CD4-positive, alpha-beta T cell treated with Interleukin-15 for 4 hours (primary cell): Measurements from ENCODE around the gene GSTO2.

Source experiments
- DNase-seq: peaks from one replicate; pipeline ENCODE4 v3.0.0-alpha.2; 2020; ENCODE audit warnings: low spot score

GSTO2 gene

DNA sequence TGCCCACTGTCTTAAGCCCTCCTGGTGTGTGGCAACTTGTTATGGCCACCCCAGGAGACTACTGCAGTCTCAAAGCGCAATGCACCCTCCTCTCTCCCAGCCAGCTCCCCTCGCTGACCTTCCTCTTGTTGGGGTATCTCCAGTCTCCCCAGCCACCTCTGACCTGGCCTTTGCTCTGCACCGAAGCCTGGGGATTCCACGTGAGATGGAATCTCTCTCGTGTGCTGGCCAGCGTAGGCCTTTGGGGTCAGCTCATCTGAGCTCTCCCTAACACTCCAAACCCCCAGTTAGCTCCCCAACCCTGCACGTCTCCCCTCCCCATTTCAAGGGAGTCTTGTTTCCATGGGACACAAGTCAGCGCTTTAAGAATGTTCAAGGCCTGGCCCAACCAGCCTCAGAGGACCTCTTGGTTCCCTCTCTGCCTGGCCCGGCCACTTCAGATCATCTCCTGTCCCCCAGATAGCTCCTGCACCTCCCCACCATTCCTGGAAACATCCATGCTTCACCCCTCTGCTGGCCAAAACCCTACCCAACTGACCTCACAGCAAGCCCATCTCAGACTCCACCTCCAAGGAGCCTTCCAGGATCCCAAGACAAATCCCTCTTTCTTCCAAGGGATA is 58.1 kb downstream of the GSTO2 start:
- DNase-seq = no peak

DNA sequence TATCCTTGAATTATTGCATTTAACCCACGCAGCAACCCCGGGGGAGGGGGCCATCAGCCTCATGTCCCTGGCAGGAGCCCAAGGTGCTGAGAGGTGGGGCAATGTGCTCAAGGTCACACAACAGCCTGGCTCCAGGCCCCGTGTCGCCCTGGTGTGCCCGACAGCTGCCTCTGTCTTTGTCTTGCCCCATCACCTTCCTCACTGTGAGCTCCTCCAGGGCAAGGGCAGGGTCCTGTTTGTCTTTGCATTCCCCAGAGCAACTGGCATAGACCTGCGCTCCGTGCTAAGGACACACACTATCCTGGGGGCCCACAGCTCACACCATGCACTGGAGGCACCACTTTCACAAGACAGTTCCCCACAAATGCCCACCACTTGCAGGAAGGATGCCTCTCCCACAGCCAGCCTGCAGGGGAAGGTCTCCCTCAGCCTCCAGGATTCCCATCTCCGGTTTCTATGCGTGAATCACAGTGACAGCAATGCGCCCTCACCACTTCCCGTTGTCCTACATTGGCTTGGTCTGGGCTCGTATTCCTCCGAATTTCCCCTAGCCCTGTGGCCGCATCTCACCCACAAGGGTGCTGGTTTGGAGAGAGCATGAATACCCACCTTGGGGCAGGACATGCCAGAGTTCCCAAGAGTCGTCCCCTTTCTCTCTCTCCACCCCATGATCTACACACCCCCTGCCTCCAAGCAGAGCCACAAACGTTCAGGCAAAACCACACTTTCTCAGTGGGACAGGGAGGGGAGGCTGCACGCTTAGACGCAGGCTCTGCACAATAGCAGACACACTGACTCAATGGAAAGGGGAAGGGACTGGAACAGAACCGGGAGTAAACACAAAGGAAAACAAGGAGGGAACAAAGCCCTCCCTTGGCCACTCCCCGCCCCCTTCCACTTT is 59.0 kb downstream of the GSTO2 start:
- no peak for DNase-seq

GRCh38 chr10:104328646-104328895 is 59.6 kb downstream of the GSTO2 start:
- no peak for DNase-seq

DNA sequence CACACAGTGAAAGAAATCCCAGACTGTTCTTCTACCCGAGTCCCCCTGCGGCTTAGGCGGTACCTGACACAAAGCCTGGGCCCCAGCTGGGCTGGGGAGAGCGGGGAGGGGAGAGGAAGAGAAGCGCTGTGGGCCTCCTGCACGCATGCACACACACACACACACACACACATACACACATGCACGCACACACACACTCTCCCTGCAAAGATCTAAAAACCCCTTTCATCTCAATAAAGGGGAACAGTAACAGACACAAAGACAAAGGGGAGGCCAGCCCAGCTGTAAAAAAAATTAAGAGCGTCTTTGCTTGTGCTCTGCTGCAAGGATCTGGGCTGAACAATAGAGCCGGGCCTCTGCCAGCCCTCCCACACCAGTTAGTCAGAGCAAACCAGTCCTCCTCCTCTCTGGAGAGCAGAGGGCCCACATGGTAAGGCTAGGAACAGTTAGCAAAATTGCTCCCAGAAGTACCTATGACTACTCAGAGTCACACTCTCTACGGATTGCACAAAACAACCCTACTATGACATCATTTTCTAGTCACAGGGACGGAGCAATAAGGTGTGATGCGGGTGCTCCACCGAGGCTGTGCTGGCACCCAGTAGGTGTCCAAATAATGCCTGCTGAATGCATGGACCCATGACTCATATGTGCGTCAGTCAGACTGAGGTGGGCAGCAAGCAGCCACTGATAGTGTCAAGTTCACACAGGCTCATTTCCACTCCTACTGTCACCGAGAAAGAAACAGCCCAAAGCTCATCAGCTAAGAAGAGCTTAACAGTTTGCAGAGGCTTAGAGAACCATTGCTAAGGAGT is 60.1 kb downstream of the GSTO2 start:
- DNase-seq = peak; percentile 78

- DNase-seq = no peak
Observed at GRCh38 chr10:104329735-104330134, 60.8 kb downstream of the GSTO2 start.

GRCh38 chr10:104330168-104331110 is 61.5 kb downstream of the GSTO2 start:
- DNase-seq = no peak

GRCh38 chr10:104331208-104331838 is 62.3 kb downstream of the GSTO2 start:
- DNase-seq = no peak

GRCh38 chr10:104332243-104333031 is 63.5 kb downstream of the GSTO2 start:
- DNase-seq = no peak

DNA sequence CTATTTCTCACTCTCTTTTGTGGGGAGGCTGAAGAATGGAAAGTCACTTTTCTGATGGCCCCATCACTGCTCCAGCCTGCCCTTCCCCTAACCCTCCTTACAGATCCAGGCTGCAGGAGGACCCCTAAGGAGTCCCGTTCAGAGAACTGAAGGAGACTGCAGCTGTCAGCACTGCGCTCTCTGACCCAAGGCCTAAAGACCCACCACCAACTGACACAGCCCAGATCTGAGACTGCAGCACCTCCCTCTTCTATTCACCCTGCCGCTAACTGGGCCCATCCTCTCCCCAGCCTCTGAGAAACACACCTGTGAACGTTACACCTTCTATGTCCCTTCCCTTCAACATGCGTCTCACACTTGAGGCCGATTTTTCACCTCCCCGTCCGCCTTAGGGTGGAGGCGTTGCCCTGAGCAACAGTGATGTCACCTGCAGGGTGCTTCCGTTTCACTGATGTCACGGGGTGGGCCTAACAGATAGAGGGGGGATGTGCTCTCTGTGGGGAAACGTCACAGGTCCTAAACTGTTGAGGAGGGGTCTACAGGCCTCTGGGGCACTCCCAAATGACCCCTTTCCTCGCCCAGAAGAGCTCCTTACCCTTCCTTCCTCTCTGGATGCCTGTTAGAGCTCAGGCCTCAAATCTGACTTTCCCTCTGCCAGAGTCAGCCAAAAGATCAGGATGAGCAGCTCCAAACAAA is 64.2 kb downstream of the GSTO2 start:
- DNase-seq = peak; percentile 54

GRCh38 chr10:104333728-104334373 is 64.9 kb downstream of the GSTO2 start:
- DNase-seq = no peak

GRCh38 chr10:104334561-104334960 is 65.6 kb downstream of the GSTO2 start:
- no peak for DNase-seq

GRCh38 chr10:104334965-104335650 is 66.1 kb downstream of the GSTO2 start:
- no peak for DNase-seq

DNA sequence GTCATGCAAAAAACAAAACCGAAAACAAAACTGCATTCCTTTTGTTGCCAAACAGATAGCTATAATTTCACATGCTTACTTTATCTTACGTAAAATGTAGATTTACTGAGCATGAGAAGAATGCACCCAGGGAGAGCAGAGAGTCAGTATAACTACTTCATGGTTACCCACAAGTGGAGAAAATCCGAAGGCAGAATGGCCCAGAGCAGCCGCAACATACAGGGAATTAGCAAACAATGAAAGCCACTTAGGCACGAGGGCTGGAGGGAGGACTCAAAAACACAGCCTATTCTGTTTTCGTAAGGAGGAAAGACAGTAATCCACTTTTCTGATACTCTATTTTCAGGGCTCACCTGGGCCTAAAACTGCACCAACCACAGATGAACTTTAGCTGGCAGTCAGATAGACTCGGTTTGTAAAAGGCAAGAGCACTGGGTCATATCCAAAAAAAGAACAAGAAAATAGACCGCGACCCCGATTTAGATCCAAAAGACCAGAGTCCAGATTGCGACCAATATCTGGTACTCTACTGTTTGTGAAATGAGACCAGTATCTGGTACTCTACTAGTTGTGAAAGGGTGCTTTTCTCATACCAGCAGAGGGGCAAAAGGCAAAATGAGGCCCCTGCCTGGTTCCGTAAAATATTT is 68.0 kb downstream of the GSTO2 start:
- no peak for DNase-seq

- no peak for DNase-seq
Observed at GRCh38 chr10:104337521-104337984, 68.6 kb downstream of the GSTO2 start.

GRCh38 chr10:104337985-104338735 is 69.2 kb downstream of the GSTO2 start, which contains the start of gene ITPRIP:
Gene ITPRIP (minus strand): TSS chr10:104338465. CDS start chr10:104316051, 22,414 bp downstream.
- peak; percentile 68 for DNase-seq

GRCh38 chr10:104339469-104340110 is 70.6 kb downstream of the GSTO2 start:
- DNase-seq = no peak

DNA sequence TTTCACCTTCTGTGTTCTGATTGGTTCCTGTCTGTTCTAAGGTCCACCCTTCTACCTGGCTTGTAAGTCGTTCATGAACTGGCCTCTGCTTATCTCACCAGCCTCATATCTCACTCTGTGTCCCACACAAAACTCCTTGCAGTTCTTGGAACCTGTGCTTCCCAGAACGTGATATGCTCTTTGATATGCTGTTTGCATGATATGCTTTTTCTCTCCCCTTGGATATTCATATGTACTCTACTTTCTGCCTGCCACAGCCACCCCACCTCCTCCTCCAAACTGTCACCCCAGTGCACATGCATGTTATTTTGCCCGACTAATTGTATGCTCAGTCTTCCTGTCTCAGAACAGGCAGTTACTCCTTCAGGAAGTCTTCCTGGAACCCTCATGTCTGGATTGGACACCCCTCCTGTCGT is 71.1 kb downstream of the GSTO2 start:
- no peak for DNase-seq
